Measurements from ENCODE around the gene CIT.

DNA sequence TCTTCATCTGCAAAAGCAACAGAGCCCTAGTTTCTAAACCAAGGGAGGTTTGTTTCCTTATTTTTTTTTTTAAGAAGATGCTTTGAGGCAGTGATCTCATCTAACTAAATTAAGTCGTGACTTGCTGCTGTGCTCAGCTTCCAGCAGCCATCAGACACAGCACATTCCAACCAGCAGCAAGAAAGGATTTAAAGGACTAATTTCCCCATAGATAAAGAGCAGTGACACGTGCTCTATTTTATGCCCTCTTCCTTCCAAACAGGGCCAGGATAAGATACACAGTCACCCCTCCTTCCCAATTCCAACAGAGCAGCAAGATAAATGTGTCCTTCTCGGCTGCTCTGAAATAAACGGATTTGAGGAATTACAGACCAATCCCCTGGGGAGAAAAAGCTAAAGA is 127.5 kb downstream of the CIT start:
- TF ChIP-seq, protein P1, sequence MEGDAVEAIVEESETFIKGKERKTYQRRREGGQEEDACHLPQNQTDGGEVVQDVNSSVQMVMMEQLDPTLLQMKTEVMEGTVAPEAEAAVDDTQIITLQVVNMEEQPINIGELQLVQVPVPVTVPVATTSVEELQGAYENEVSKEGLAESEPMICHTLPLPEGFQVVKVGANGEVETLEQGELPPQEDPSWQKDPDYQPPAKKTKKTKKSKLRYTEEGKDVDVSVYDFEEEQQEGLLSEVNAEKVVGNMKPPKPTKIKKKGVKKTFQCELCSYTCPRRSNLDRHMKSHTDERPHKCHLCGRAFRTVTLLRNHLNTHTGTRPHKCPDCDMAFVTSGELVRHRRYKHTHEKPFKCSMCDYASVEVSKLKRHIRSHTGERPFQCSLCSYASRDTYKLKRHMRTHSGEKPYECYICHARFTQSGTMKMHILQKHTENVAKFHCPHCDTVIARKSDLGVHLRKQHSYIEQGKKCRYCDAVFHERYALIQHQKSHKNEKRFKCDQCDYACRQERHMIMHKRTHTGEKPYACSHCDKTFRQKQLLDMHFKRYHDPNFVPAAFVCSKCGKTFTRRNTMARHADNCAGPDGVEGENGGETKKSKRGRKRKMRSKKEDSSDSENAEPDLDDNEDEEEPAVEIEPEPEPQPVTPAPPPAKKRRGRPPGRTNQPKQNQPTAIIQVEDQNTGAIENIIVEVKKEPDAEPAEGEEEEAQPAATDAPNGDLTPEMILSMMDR (IDR thresholded peaks at IDR 0.05): no peak
- TF ChIP-seq EP300 (IDR thresholded peaks at IDR 0.05) (no peak), POLR2A (IDR thresholded peaks at IDR 0.05) (no peak)
